GM19238 (cell line): Measurements from ENCODE around the gene OR51F1.
"Not testable (repeated sequence)": the region's sequence is repeated elsewhere in the genome, so short reads cannot be mapped to it uniquely, and the experiment has no call there.

Experiments
- DNase-seq: peaks from one replicate; pipeline ENCODE4 v3.0.0; 2011; ENCODE audit warnings: low spot score; ENCODE audit not compliant: insufficient read length

OR51F1 gene, protein sequence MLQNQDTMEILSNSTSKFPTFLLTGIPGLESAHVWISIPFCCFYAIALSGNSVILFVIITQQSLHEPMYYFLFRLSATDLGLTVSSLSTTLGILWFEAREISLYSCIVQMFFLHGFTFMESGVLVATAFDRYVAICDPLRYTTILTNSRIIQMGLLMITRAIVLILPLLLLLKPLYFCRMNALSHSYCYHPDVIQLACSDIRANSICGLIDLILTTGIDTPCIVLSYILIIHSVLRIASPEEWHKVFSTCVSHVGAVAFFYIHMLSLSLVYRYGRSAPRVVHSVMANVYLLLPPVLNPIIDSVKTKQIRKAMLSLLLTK

GRCh38 chr11:4769838-4770237, at the start of gene OR51F1:
Gene OR51F1 (minus strand): TSS chr11:4769938. CDS start chr11:4769938, 0 bp downstream.
- DNase-seq: no peak

DNA sequence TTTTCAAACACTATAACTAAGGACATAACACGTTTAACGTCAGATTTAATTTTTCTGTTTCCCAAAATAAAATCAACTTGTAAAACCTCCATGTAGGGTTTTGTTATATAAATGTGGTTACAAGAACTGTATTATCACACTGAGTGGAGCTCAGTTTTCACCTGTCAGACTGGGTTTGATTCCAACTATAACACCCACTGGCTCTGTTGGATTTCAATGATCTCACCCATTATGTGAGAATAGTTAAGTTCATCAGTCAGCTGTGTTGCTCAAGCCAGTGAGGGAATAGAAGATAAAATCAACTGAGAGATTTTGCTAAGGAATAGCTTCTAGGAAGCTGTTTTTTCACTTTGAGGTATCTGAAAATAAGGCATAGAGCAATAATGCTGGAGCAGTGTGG, 39.5 kb upstream of the OR51F1 start:
- DNase-seq: no peak

- DNase-seq: no peak
Observed at GRCh38 chr11:4808476-4808875, 38.7 kb upstream of the OR51F1 start.

DNA sequence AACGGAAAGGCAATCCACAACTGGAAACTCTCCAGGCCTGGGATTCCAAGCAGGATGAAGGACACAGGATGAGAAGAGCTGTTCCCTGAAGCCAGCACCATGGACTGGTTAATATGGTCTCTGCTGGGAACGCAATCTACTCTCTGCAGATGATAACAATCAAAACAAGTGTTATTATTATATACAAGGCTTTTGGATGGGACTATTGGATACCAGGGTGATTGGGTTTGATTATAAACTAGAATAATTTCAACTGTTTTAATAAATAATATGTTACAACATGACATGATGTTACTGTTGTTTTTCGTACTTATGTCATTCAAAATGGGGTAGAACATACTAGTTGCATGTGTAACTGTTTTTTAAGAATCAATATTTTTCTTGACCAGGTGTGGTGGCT, 34.5 kb upstream of the OR51F1 start, which contains the start of gene OR52R1:
Gene OR52R1, minus strand, starts transcription at position 101 of the 400 bp plus-strand sequence. Its CDS starts 0 bp downstream, at position 101.
- DNase-seq: no peak

DNA sequence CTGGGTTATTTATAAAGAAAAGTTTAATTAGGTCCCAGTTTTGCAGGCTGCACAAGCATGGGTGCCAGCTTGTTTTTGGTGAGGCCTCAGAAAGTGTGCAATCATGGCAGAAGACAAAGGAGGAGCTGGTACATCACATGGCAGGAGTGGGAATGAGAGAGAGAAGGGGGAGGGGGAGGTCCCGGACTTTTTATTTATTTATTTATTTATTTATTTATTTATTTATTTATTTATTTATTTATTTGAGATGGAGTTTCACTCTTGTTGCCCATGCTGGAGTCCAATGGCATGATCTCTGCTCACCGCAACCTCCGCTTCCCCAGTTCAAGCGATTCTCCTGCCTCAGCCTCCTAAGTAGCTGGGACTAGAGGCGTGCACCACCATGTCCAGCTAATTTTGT, 31.6 kb upstream of the OR51F1 start:
- DNase-seq: not testable (repeated sequence)

GRCh38 chr11:4798427-4799183, 28.9 kb upstream of the OR51F1 start:
- no peak for DNase-seq

GRCh38 chr11:4797206-4797605, 27.5 kb upstream of the OR51F1 start:
- no peak for DNase-seq

GRCh38 chr11:4782454-4782853, 12.7 kb upstream of the OR51F1 start:
- no peak for DNase-seq

DNA sequence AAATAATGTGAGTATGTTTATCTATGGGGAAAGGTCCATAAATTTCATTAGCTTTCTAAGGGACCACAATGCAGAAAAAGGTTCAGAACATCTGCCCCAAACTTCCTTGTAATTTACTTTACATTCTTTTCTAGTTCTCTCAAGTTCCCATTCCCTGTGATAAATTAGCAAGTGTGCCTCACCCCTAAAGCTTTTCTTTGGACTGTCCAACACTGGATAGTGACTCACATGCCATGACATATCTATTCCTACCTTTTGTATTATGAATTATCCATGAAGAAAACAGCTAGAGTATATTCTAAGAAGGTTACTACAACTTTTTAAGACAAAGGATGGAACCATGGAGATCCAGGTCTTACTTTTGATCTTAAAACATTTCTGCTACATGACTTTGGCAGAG, 1.6 kb downstream of the OR51F1 start:
- no peak for DNase-seq

GRCh38 chr11:4766420-4767043, 3.2 kb downstream of the OR51F1 start:
- no peak for DNase-seq

DNA sequence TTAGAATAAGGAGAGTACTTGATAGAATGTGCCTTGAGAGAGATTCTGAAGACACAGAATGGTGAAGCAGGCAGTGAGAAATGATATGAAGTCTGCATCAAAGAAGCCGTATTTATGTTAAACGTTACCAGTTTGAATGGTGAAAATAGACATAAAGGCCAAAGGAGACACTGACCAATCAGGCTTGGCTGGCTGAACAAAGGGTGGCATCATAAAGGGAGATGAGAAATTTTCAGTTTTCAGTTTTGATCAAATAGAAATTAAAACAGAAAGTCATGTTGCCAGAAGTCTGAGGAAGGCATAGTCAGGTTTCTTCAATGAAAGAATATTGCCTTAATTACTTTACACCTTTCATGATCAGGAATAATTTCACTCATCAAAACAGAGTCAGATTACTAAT, 6.6 kb downstream of the OR51F1 start:
- DNase-seq: no peak

DNA sequence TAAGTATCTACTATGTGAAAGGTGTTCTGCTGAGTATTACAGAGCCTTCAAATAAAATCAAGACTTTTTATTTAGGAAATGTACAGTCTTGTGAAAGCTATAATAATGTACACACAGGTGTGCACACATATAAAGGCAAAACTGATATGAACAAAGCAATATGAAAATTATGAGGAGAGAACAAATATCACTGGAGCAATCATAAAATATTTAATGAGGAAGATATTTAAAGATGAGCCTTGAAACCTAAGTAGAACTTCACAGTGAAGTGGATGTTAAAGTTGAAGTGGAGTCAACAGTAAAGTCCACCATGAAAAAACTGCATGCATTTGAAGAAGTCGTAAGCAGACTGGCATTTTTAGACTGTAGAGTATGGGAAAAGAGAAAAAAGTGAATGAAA, 18.5 kb downstream of the OR51F1 start:
- no peak for DNase-seq

GRCh38 chr11:4748438-4748837, 21.3 kb downstream of the OR51F1 start:
- DNase-seq: no peak

GRCh38 chr11:4740735-4741134, 29.0 kb downstream of the OR51F1 start:
- DNase-seq: no peak

- no peak for DNase-seq
Observed at GRCh38 chr11:4727171-4727570, 42.6 kb downstream of the OR51F1 start.

GRCh38 chr11:4722616-4723534, 46.9 kb downstream of the OR51F1 start:
- not testable (repeated sequence) for DNase-seq
